ENCODE data around the gene MAGI1.

DNA sequence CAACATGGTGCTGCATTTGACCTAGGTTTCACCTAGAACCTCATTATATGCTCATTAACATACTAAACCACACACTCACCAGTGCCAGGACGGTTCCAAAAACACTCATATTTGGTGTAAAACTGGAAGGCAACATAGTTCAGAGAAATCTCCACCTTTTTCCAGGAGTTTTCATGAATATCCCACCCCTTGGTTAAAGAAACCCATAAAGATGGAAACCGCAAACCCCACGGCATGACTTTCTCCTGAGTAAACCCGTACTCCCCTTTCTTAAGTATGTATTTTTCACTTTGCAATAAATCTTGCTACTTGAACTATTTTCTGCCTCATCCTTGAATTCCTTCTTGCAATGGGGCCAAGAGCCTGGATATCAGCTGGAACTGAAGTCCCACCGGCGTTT, 379.3 kb downstream of the MAGI1 start:
- TF ChIP-seq, protein P1, sequence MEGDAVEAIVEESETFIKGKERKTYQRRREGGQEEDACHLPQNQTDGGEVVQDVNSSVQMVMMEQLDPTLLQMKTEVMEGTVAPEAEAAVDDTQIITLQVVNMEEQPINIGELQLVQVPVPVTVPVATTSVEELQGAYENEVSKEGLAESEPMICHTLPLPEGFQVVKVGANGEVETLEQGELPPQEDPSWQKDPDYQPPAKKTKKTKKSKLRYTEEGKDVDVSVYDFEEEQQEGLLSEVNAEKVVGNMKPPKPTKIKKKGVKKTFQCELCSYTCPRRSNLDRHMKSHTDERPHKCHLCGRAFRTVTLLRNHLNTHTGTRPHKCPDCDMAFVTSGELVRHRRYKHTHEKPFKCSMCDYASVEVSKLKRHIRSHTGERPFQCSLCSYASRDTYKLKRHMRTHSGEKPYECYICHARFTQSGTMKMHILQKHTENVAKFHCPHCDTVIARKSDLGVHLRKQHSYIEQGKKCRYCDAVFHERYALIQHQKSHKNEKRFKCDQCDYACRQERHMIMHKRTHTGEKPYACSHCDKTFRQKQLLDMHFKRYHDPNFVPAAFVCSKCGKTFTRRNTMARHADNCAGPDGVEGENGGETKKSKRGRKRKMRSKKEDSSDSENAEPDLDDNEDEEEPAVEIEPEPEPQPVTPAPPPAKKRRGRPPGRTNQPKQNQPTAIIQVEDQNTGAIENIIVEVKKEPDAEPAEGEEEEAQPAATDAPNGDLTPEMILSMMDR (IDR thresholded peaks at IDR 0.05): no peak
- no peak for TF ChIP-seq POLR2A (IDR thresholded peaks at IDR 0.05)

Data from uterus (tissue), 2 donors.